ENCODE results near the gene INO80C. TPM values are rescaled to one million over a fixed set of nuclear protein-coding genes. Genes with fewer than 3 reads are reported as not detected.
A peak's percentile ranks its signal among the peaks of the same experiment; 100 is the strongest.

The INO80C gene
- total RNA-seq, 1 donor from 2014 or later: 34.6 TPM

- H3K36me3 ChIP-seq: no peaks in the 10 kb centered on the region
- intact Hi-C loops (cut with DNase I): no loop called here
Observed at GRCh38 chr18:35500113-35500512, 2.4 kb upstream of the INO80C start.

GRCh38 chr18:35497027-35497369 lies 762 bp downstream of the INO80C start:
- Histone ChIP-seq H3K36me3 (no peaks in the 10 kb centered on the region), H3K27me3 (no peaks in the 10 kb centered on the region), H3K4me1 (peaks cover 19% of the 10 kb centered on the region), H3K27ac (peak overlapping the region; percentile 91), H3K9me3 (no peaks in the 10 kb centered on the region), H3K4me3 (peak overlapping the region; percentile 59)
- no peak for TF ChIP-seq CTCF (IDR thresholded peaks at IDR 0.05)
- intact Hi-C loops (cut with DNase I): no loop called here
- ATAC-seq (peak; percentile 15), DNase-seq (no peak)

More at GRCh38 chr18:35500113-35500512, 2.4 kb upstream of the INO80C start:
- H3K27me3 ChIP-seq: no peaks in the 10 kb centered on the region
- H3K4me1 ChIP-seq: peaks cover 19% of the 10 kb centered on the region
- DNase-seq: no peak
- ATAC-seq: no peak
- H3K9me3 ChIP-seq: no peaks in the 10 kb centered on the region
- no peak overlapping the region for H3K27ac ChIP-seq
- TF ChIP-seq CTCF (IDR thresholded peaks at IDR 0.05): no peak
- no peak overlapping the region for H3K4me3 ChIP-seq

- H3K4me1 ChIP-seq: peaks cover 19% of the 10 kb centered on the region
- TF ChIP-seq CTCF (IDR thresholded peaks at IDR 0.05): no peak
- H3K27me3 ChIP-seq: no peaks in the 10 kb centered on the region
- DNase-seq (no peak), ATAC-seq (no peak)
- intact Hi-C loops (cut with DNase I): no loop called here
- H3K27ac ChIP-seq: no peak overlapping the region
- no peaks in the 10 kb centered on the region for H3K36me3 ChIP-seq
- H3K9me3 ChIP-seq: no peaks in the 10 kb centered on the region
- no peak overlapping the region for H3K4me3 ChIP-seq
Observed at GRCh38 chr18:35495536-35496314, 2.0 kb downstream of the INO80C start.

GRCh38 chr18:35494251-35495220 lies 3.2 kb downstream of the INO80C start:
- ATAC-seq (no peak), DNase-seq (no peak)
- no peaks in the 10 kb centered on the region for H3K27me3 ChIP-seq
- no peak for TF ChIP-seq CTCF (IDR thresholded peaks at IDR 0.05)
- H3K4me1 ChIP-seq: peaks cover 28% of the 10 kb centered on the region
- H3K4me3 ChIP-seq: no peak overlapping the region
- no peaks in the 10 kb centered on the region for H3K9me3 ChIP-seq
- H3K27ac ChIP-seq: no peak overlapping the region
- intact Hi-C loops (cut with DNase I): no loop called here
- H3K36me3 ChIP-seq: no peaks in the 10 kb centered on the region

- H3K4me1 ChIP-seq: peaks cover 22% of the 10 kb centered on the region
- H3K36me3 ChIP-seq: no peaks in the 10 kb centered on the region
- H3K27ac ChIP-seq: no peak overlapping the region
- DNase-seq: no peak
- ATAC-seq: peak; percentile 51
- no peaks in the 10 kb centered on the region for H3K27me3 ChIP-seq
- no peak overlapping the region for H3K4me3 ChIP-seq
- intact Hi-C loops (cut with DNase I): no loop called here
- no peak for TF ChIP-seq CTCF (IDR thresholded peaks at IDR 0.05)
- no peaks in the 10 kb centered on the region for H3K9me3 ChIP-seq
Observed at GRCh38 chr18:35491700-35492077, 6.1 kb downstream of the INO80C start.
